ENCODE results near the gene STPG3.

Gene STPG3

GRCh38 chr9:137286975-137287383 lies 35.9 kb downstream of the STPG3 start:
- Histone ChIP-seq H3K27ac (no peak overlapping the region), H3K27me3 (peaks cover 4% of the 10 kb centered on the region), H3K36me3 (peaks cover 21% of the 10 kb centered on the region), H3K4me3 (ENCODE audit: low read depth in 1 of 2, low read length in 1 of 2) (no peak overlapping the region), H3K9me3 (no peaks in the 10 kb centered on the region), H3K4me1 (ENCODE audit: control insufficient read depth in 1 of 2, insufficient read depth in 1 of 2, low read depth in 1 of 2, low read length in 1 of 2) (no peaks in the 10 kb centered on the region)
- TF ChIP-seq CTCF (IDR thresholded peaks at IDR 0.05): no peak

- no peak for TF ChIP-seq CTCF (IDR thresholded peaks at IDR 0.05)
- H3K4me3 ChIP-seq (ENCODE audit: low read depth in 1 of 2, low read length in 1 of 2): no peak overlapping the region
- no peaks in the 10 kb centered on the region for H3K36me3 ChIP-seq
- H3K27me3 ChIP-seq: peaks cover 65% of the 10 kb centered on the region
- H3K27ac ChIP-seq: no peak overlapping the region
- H3K4me1 ChIP-seq (ENCODE audit: control insufficient read depth in 1 of 2, insufficient read depth in 1 of 2, low read depth in 1 of 2, low read length in 1 of 2): peaks cover 0 to 14% of the 10 kb centered on the region in 2 experiments
- no peaks in the 10 kb centered on the region for H3K9me3 ChIP-seq
Observed at GRCh38 chr9:137293094-137293481, 42.0 kb downstream of the STPG3 start.

- no peaks in the 10 kb centered on the region for H3K36me3 ChIP-seq
- H3K27me3 ChIP-seq: peaks cover 70% of the 10 kb centered on the region
- no peak overlapping the region for H3K27ac ChIP-seq
- no peak for TF ChIP-seq CTCF (IDR thresholded peaks at IDR 0.05)
- no peaks in the 10 kb centered on the region for H3K9me3 ChIP-seq
- peaks cover 0 to 14% of the 10 kb centered on the region in 2 experiments for H3K4me1 ChIP-seq (ENCODE audit: control insufficient read depth in 1 of 2, insufficient read depth in 1 of 2, low read depth in 1 of 2, low read length in 1 of 2)
- no peak overlapping the region for H3K4me3 ChIP-seq (ENCODE audit: low read depth in 1 of 2, low read length in 1 of 2)
Observed at GRCh38 chr9:137293482-137294090, 42.5 kb downstream of the STPG3 start.

GRCh38 chr9:137294091-137294680 lies 43.1 kb downstream of the STPG3 start:
- Histone ChIP-seq H3K27ac (no peak overlapping the region), H3K4me1 (ENCODE audit: control insufficient read depth in 1 of 2, insufficient read depth in 1 of 2, low read depth in 1 of 2, low read length in 1 of 2) (peaks cover 0 to 14% of the 10 kb centered on the region in 2 experiments), H3K9me3 (no peaks in the 10 kb centered on the region), H3K4me3 (ENCODE audit: low read depth in 1 of 2, low read length in 1 of 2) (no peak overlapping the region), H3K27me3 (peaks cover 76% of the 10 kb centered on the region), H3K36me3 (no peaks in the 10 kb centered on the region)
- no peak for TF ChIP-seq CTCF (IDR thresholded peaks at IDR 0.05)

GRCh38 chr9:137294681-137295237 lies 43.7 kb downstream of the STPG3 start:
- H3K4me1 ChIP-seq (ENCODE audit: control insufficient read depth in 1 of 2, insufficient read depth in 1 of 2, low read depth in 1 of 2, low read length in 1 of 2): peaks cover 0 to 14% of the 10 kb centered on the region in 2 experiments

More at GRCh38 chr9:137294681-137295237, 43.7 kb downstream of the STPG3 start:
- Histone ChIP-seq H3K36me3 (no peaks in the 10 kb centered on the region), H3K9me3 (no peaks in the 10 kb centered on the region), H3K27me3 (peaks cover 82% of the 10 kb centered on the region), H3K27ac (no peak overlapping the region), H3K4me3 (ENCODE audit: low read depth in 1 of 2, low read length in 1 of 2) (no peak overlapping the region)
- TF ChIP-seq CTCF (IDR thresholded peaks at IDR 0.05): no peak

All from neutrophil (primary cell).